ENCODE measurements around the gene TSPAN1.

The TSPAN1 gene

GRCh38 chr1:46131712-46132528 lies 43.0 kb upstream of the TSPAN1 start:
- Histone ChIP-seq H4K8ac (ENCODE audit: low read depth, low read length) (no peak overlapping the region), H3K27ac (ENCODE audit: low read depth, low read length) (peak overlapping the region; percentile 74), H3K23ac (ENCODE audit: low read length) (no peak overlapping the region), H3K79me2 (ENCODE audit: control insufficient read depth, insufficient read depth, low read length) (no peaks in the 10 kb centered on the region), H3K79me1 (ENCODE audit: low read length) (no peaks in the 10 kb centered on the region), H3K9ac (ENCODE audit: low read length) (peak overlapping the region; percentile 92), H3K4me2 (ENCODE audit: low read length) (peak overlapping the region; percentile 92), H3K27me3 (ENCODE audit: insufficient read depth, low read length, poor library complexity) (no peaks in the 10 kb centered on the region), H2AK5ac (ENCODE audit: low read length) (no peak overlapping the region), H2BK120ac (ENCODE audit: low read depth, low read length) (peak overlapping the region; percentile 88), H3K4me3 (ENCODE audit: low read length) (peak overlapping the region; percentile 81), H3K4me1 (ENCODE audit: control insufficient read depth, low read depth, low read length) (peaks cover 8% of the 10 kb centered on the region), H2BK5ac (ENCODE audit: low read length) (peak overlapping the region; percentile 61), H2BK15ac (replicated peaks; ENCODE audit: low read depth) (peak overlapping the region; percentile 86), H3K36me3 (ENCODE audit: control insufficient read depth, insufficient read depth, low read length) (no peaks in the 10 kb centered on the region), H3K18ac (ENCODE audit: low read length) (peak overlapping the region; percentile 92), H3K56ac (ENCODE audit: low read length) (peak overlapping the region; percentile 97), H3K4ac (ENCODE audit: low read depth, low read length) (peak overlapping the region; percentile 85), H4K5ac (ENCODE audit: low read length) (peak overlapping the region; percentile 65)
- WGBS (ENCODE audit: extremely low coverage, insufficient coverage, low lambda C conversion rate), result no CpG with 5 or more reads among the region's 38 CpGs
- DNase-seq, result peak; percentile 29

- peak; percentile 100 for DNase-seq
- H3K9ac ChIP-seq (ENCODE audit: low read length), result peak within 1 kb of the TSS; percentile 92
- H4K8ac ChIP-seq (ENCODE audit: low read depth, low read length), result no peak within 1 kb of the TSS
- H3K27me3 ChIP-seq (ENCODE audit: insufficient read depth, low read length, poor library complexity), result no peaks in the 10 kb centered on the region
- H2BK120ac ChIP-seq (ENCODE audit: low read depth, low read length), result peak within 1 kb of the TSS; percentile 88
- H3K56ac ChIP-seq (ENCODE audit: low read length), result peak within 1 kb of the TSS; percentile 97
- peak within 1 kb of the TSS; percentile 99 for H2BK5ac ChIP-seq (ENCODE audit: low read length)
- H3K79me1 ChIP-seq (ENCODE audit: low read length), result no peaks in the 10 kb centered on the region
- no CpG with 5 or more reads among the region's 55 CpGs for WGBS (ENCODE audit: extremely low coverage, insufficient coverage, low lambda C conversion rate)
- H3K4me2 ChIP-seq (ENCODE audit: low read length), result peak within 1 kb of the TSS; percentile 98
- H3K4ac ChIP-seq (ENCODE audit: low read depth, low read length), result peak within 1 kb of the TSS; percentile 85
- no peak within 1 kb of the TSS for H2AK5ac ChIP-seq (ENCODE audit: low read length)
- peak within 1 kb of the TSS; percentile 86 for H2BK15ac ChIP-seq (replicated peaks; ENCODE audit: low read depth)
- no peaks in the 10 kb centered on the region for H3K79me2 ChIP-seq (ENCODE audit: control insufficient read depth, insufficient read depth, low read length)
- peaks cover 10% of the 10 kb centered on the region for H3K4me1 ChIP-seq (ENCODE audit: control insufficient read depth, low read depth, low read length)
- peak within 1 kb of the TSS; percentile 81 for H3K4me3 ChIP-seq (ENCODE audit: low read length)
- H3K23ac ChIP-seq (ENCODE audit: low read length), result peak within 1 kb of the TSS; percentile 48
- H3K36me3 ChIP-seq (ENCODE audit: control insufficient read depth, insufficient read depth, low read length), result no peaks in the 10 kb centered on the region
- H3K18ac ChIP-seq (ENCODE audit: low read length), result peak within 1 kb of the TSS; percentile 92
- H3K27ac ChIP-seq (ENCODE audit: low read depth, low read length), result peak within 1 kb of the TSS; percentile 95
- H4K5ac ChIP-seq (ENCODE audit: low read length), result peak within 1 kb of the TSS; percentile 84
Observed at GRCh38 chr1:46132529-46133180, 42.2 kb upstream of the TSPAN1 start, which contains the start of gene PIK3R3. PIK3R3 (minus strand) TSS chr1:46132629; CDS start chr1:46131952, 677 bp downstream.

- Histone ChIP-seq H3K4me1 (ENCODE audit: control insufficient read depth, low read depth, low read length) (peaks cover 12% of the 10 kb centered on the region), H3K18ac (ENCODE audit: low read length) (peak overlapping the region; percentile 75), H2BK15ac (replicated peaks; ENCODE audit: low read depth) (no peak overlapping the region), H3K23ac (ENCODE audit: low read length) (peak overlapping the region; percentile 48), H3K79me2 (ENCODE audit: control insufficient read depth, insufficient read depth, low read length) (no peaks in the 10 kb centered on the region), H2AK5ac (ENCODE audit: low read length) (no peak overlapping the region), H3K56ac (ENCODE audit: low read length) (peak overlapping the region; percentile 95), H2BK5ac (ENCODE audit: low read length) (peak overlapping the region; percentile 83), H3K4me3 (ENCODE audit: low read length) (peak overlapping the region; percentile 67), H3K36me3 (ENCODE audit: control insufficient read depth, insufficient read depth, low read length) (no peaks in the 10 kb centered on the region), H3K27me3 (ENCODE audit: insufficient read depth, low read length, poor library complexity) (no peaks in the 10 kb centered on the region), H4K5ac (ENCODE audit: low read length) (peak overlapping the region; percentile 84), H3K79me1 (ENCODE audit: low read length) (no peaks in the 10 kb centered on the region), H3K4ac (ENCODE audit: low read depth, low read length) (peak overlapping the region; percentile 82), H3K9ac (ENCODE audit: low read length) (peak overlapping the region; percentile 82), H4K8ac (ENCODE audit: low read depth, low read length) (no peak overlapping the region), H3K27ac (ENCODE audit: low read depth, low read length) (peak overlapping the region; percentile 95), H2BK120ac (ENCODE audit: low read depth, low read length) (no peak overlapping the region), H3K4me2 (ENCODE audit: low read length) (peak overlapping the region; percentile 98)
- WGBS (ENCODE audit: extremely low coverage, insufficient coverage, low lambda C conversion rate), result no CpG with 5 or more reads among the region's 22 CpGs
- no peak for DNase-seq
Observed at GRCh38 chr1:46133181-46133658, 41.7 kb upstream of the TSPAN1 start.

- no peaks in the 10 kb centered on the region for H3K79me2 ChIP-seq (ENCODE audit: control insufficient read depth, insufficient read depth, low read length)
- H3K4me2 ChIP-seq (ENCODE audit: low read length), result peak overlapping the region; percentile 98
- no peak overlapping the region for H3K23ac ChIP-seq (ENCODE audit: low read length)
- H4K8ac ChIP-seq (ENCODE audit: low read depth, low read length), result no peak overlapping the region
- no peak overlapping the region for H3K4me3 ChIP-seq (ENCODE audit: low read length)
- peak overlapping the region; percentile 43 for H2AK5ac ChIP-seq (ENCODE audit: low read length)
- H4K5ac ChIP-seq (ENCODE audit: low read length), result peak overlapping the region; percentile 84
- H3K9ac ChIP-seq (ENCODE audit: low read length), result peak overlapping the region; percentile 82
- no peaks in the 10 kb centered on the region for H3K79me1 ChIP-seq (ENCODE audit: low read length)
- peak overlapping the region; percentile 95 for H3K56ac ChIP-seq (ENCODE audit: low read length)
- peak overlapping the region; percentile 75 for H3K18ac ChIP-seq (ENCODE audit: low read length)
- H2BK5ac ChIP-seq (ENCODE audit: low read length), result no peak overlapping the region
- H3K36me3 ChIP-seq (ENCODE audit: control insufficient read depth, insufficient read depth, low read length), result no peaks in the 10 kb centered on the region
- H3K4ac ChIP-seq (ENCODE audit: low read depth, low read length), result no peak overlapping the region
- H3K4me1 ChIP-seq (ENCODE audit: control insufficient read depth, low read depth, low read length), result peaks cover 12% of the 10 kb centered on the region
- no CpG with 5 or more reads among the region's 3 CpGs for WGBS (ENCODE audit: extremely low coverage, insufficient coverage, low lambda C conversion rate)
- DNase-seq, result no peak
- H2BK120ac ChIP-seq (ENCODE audit: low read depth, low read length), result no peak overlapping the region
- peak overlapping the region; percentile 95 for H3K27ac ChIP-seq (ENCODE audit: low read depth, low read length)
- H3K27me3 ChIP-seq (ENCODE audit: insufficient read depth, low read length, poor library complexity), result no peaks in the 10 kb centered on the region
- H2BK15ac ChIP-seq (replicated peaks; ENCODE audit: low read depth), result no peak overlapping the region
Observed at GRCh38 chr1:46133781-46134350, 41.0 kb upstream of the TSPAN1 start.

GRCh38 chr1:46134660-46135331 lies 40.1 kb upstream of the TSPAN1 start:
- no CpG with 5 or more reads among the region's 3 CpGs for WGBS (ENCODE audit: extremely low coverage, insufficient coverage, low lambda C conversion rate)
- no peak overlapping the region for H3K23ac ChIP-seq (ENCODE audit: low read length)
- no peaks in the 10 kb centered on the region for H3K36me3 ChIP-seq (ENCODE audit: control insufficient read depth, insufficient read depth, low read length)
- H2BK120ac ChIP-seq (ENCODE audit: low read depth, low read length), result no peak overlapping the region
- H3K79me1 ChIP-seq (ENCODE audit: low read length), result no peaks in the 10 kb centered on the region
- H3K4ac ChIP-seq (ENCODE audit: low read depth, low read length), result no peak overlapping the region
- H3K4me1 ChIP-seq (ENCODE audit: control insufficient read depth, low read depth, low read length), result peaks cover 12% of the 10 kb centered on the region
- H4K5ac ChIP-seq (ENCODE audit: low read length), result no peak overlapping the region
- no peak overlapping the region for H3K4me2 ChIP-seq (ENCODE audit: low read length)
- no peak overlapping the region for H4K8ac ChIP-seq (ENCODE audit: low read depth, low read length)
- no peak for DNase-seq
- H3K9ac ChIP-seq (ENCODE audit: low read length), result no peak overlapping the region
- no peak overlapping the region for H3K27ac ChIP-seq (ENCODE audit: low read depth, low read length)
- peak overlapping the region; percentile 13 for H2AK5ac ChIP-seq (ENCODE audit: low read length)
- no peaks in the 10 kb centered on the region for H3K27me3 ChIP-seq (ENCODE audit: insufficient read depth, low read length, poor library complexity)
- no peak overlapping the region for H2BK5ac ChIP-seq (ENCODE audit: low read length)
- H3K56ac ChIP-seq (ENCODE audit: low read length), result no peak overlapping the region
- H2BK15ac ChIP-seq (replicated peaks; ENCODE audit: low read depth), result no peak overlapping the region
- H3K79me2 ChIP-seq (ENCODE audit: control insufficient read depth, insufficient read depth, low read length), result no peaks in the 10 kb centered on the region
- no peak overlapping the region for H3K18ac ChIP-seq (ENCODE audit: low read length)
- no peak overlapping the region for H3K4me3 ChIP-seq (ENCODE audit: low read length)
